GM12873 (cell line): ENCODE results near the gene PCGF5.

Source experiments
- TF ChIP-seq, protein P1 (sequence below): IDR thresholded peaks from 2 replicates; pipeline ENCODE4 v1.5.1; 2012; ENCODE audit warnings: low read depth, mild to moderate bottlenecking, moderate library complexity, low read length, control low read depth; ENCODE audit not compliant: insufficient read depth; ENCODE audit errors: missing control alignments

PCGF5 gene

GRCh38 chr10:91319336-91319735, 98.9 kb downstream of the PCGF5 start:
- TF ChIP-seq, protein P1, sequence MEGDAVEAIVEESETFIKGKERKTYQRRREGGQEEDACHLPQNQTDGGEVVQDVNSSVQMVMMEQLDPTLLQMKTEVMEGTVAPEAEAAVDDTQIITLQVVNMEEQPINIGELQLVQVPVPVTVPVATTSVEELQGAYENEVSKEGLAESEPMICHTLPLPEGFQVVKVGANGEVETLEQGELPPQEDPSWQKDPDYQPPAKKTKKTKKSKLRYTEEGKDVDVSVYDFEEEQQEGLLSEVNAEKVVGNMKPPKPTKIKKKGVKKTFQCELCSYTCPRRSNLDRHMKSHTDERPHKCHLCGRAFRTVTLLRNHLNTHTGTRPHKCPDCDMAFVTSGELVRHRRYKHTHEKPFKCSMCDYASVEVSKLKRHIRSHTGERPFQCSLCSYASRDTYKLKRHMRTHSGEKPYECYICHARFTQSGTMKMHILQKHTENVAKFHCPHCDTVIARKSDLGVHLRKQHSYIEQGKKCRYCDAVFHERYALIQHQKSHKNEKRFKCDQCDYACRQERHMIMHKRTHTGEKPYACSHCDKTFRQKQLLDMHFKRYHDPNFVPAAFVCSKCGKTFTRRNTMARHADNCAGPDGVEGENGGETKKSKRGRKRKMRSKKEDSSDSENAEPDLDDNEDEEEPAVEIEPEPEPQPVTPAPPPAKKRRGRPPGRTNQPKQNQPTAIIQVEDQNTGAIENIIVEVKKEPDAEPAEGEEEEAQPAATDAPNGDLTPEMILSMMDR, result no peak

DNA sequence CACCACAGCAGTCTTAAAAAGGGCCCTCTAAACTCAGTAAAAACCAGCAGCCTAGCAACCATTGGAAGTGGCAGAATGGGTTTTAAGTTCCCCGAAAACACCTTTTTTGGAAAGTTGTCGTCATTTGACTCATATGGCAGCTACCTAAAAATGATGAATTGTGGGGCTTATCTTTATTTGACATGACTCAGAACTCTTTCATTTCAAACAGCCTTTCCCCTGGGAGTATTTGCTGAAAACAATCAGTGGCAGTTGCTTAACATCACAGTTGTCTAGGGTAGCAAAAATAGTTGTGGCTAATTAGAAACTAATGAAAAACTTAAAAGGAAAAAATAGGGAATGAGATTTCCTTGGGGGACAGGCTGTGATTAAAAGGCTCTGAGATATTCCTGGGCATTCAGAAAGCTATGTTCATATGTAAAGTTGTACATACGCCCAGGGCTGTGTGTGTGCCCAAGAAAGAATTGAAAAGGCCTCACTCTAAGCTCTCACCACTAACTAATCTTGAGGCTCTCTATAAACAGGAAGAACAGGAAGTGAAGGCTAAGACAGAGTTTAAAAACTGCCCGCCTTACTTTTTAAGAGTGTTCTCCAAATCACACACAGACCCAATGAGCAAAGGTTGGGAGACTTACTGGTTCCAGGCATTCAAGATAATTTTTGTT, 108.0 kb downstream of the PCGF5 start:
- TF ChIP-seq, protein P1, result no peak
